OCI-LY7 (cell line): ENCODE data around the gene HMCN1. TPM values are rescaled to one million over a fixed set of nuclear protein-coding genes. Genes with fewer than 3 reads are reported as not detected.
"Not testable (repeated sequence)": the region's sequence is repeated elsewhere in the genome, so short reads cannot be mapped to it uniquely, and the experiment has no call there.

Source experiments
- BruUV-seq: library from RNA; stranded (reverse); fragments of 400-500 nt; replicated peaks from 2 replicates; lab custom pipeline; 2021; lab: Mats Ljungman, UMichigan
- CTCF ChIA-PET: fragments of 300-600 bp; sonication (Branson Sonifier 250); formaldehyde crosslinking; loops from one replicate; lab custom pipeline; 2022; ENCODE audit warnings: antibody characterized with exemption; ENCODE audit not compliant: unreplicated experiment; lab: Charles Lee
- POLR2A ChIA-PET: fragments of 300-600 bp; sonication (Branson Sonifier 250); formaldehyde crosslinking; loops from one replicate; lab custom pipeline; 2022; ENCODE audit warnings: antibody characterized with exemption; lab: Charles Lee
- DNase-seq: peaks from one replicate; pipeline ENCODE4 v3.0.0-alpha.2; 2015; ENCODE audit warnings: low spot score
- H2AFZ ChIP-seq: fragments of 200-600 bp; sonication (generic), shearing (Covaris generic); 2 replicates; pipeline ENCODE4 v1.6.1; 2014; ENCODE audit warnings: mild to moderate bottlenecking, antibody characterized with exemption, low read length, moderate library complexity
- H3K27ac ChIP-seq: fragments of 200-600 bp; sonication (generic); 2 replicates; pipeline ENCODE4 v1.5.1; 2014; ENCODE audit warnings: mixed run types, low read depth, mild to moderate bottlenecking, moderate library complexity, low read length, inconsistent platforms; ENCODE audit not compliant: poor library complexity, severe bottlenecking
- H3K36me3 ChIP-seq: fragments of 200-600 bp; sonication (generic); 2 replicates; pipeline ENCODE4 v1.6.1; 2014; ENCODE audit warnings: mild to moderate bottlenecking, antibody characterized with exemption, low read length, moderate library complexity, mixed read lengths; ENCODE audit not compliant: insufficient read depth
- H3K4me1 ChIP-seq: fragments of 200-600 bp; sonication (generic); 2 replicates; pipeline ENCODE4 v1.5.1; 2014; ENCODE audit warnings: mild to moderate bottlenecking, low read length; ENCODE audit not compliant: insufficient read depth, poor library complexity, severe bottlenecking
- H3K4me2 ChIP-seq: fragments of 200-600 bp; sonication (generic); 2 replicates; pipeline ENCODE4 v1.6.1; 2014; ENCODE audit warnings: mild to moderate bottlenecking, low read length
- H3K4me3 ChIP-seq: fragments of 200-600 bp; sonication (generic); 2 replicates; pipeline ENCODE4 v1.5.1; 2014; ENCODE audit warnings: mild to moderate bottlenecking, low read depth, low read length; ENCODE audit not compliant: poor library complexity, severe bottlenecking
- H3K79me2 ChIP-seq: fragments of 200-600 bp; sonication (generic); 2 replicates; pipeline ENCODE4 v1.6.1; 2016; ENCODE audit warnings: low read depth, mild to moderate bottlenecking, low read length, moderate library complexity, mixed read lengths; ENCODE audit not compliant: insufficient read depth
- H3K9me2 ChIP-seq: fragments of 200-600 bp; sonication (generic); 2 replicates; pipeline ENCODE4 v1.6.1; 2016; ENCODE audit warnings: mild to moderate bottlenecking, low read length, mixed read lengths; ENCODE audit not compliant: insufficient read depth
- H3K9me3 ChIP-seq: fragments of 200-600 bp; sonication (generic); 2 replicates; pipeline ENCODE4 v1.6.1; 2014; ENCODE audit warnings: mild to moderate bottlenecking, mixed run types, low read length, mixed read lengths
- H4K20me1 ChIP-seq: fragments of 200-600 bp; sonication (generic); 2 replicates; pipeline ENCODE4 v1.6.1; 2014; ENCODE audit warnings: mild to moderate bottlenecking, antibody characterized with exemption, low read length, moderate library complexity, mixed read lengths; ENCODE audit not compliant: insufficient read depth
- CTCF ChIP-seq: fragments of 200-600 bp; sonication (generic); conservative IDR thresholded peaks from 2 replicates; pipeline ENCODE4 v1.5.1; 2014; ENCODE audit warnings: mild to moderate bottlenecking, antibody characterized with exemption, low read length, moderate library complexity, mixed read lengths
- EZH2phosphoT487 ChIP-seq: fragments of 200-600 bp; sonication (generic); IDR thresholded peaks from 2 replicates; pipeline ENCODE4 v1.6.1; 2018; ENCODE audit warnings: low read depth, borderline replicate concordance, mild to moderate bottlenecking, mixed run types, antibody characterized with exemption, low read length, moderate library complexity, mixed read lengths
- intact Hi-C: fragments of 100-400 bp; cut with micrococcal nuclease; formaldehyde crosslinking; loops from one replicate; pipeline ENCODE4 v1.10.0; 2022; ENCODE audit not compliant: unreplicated experiment
- total RNA-seq, 2 experiments: library from RNA; depleted of rRNA in 1 of 2; stranded (reverse); fragments of >200 nt in 1 of 2; shearing (Covaris generic) in 1 of 2; gene quantifications; 2 replicates each; pipeline ENCODE4 v1.2.3, GENCODE V29; 2014 to 2022

Gene HMCN1
- total RNA-seq, 2 experiments from 2014 or later: 0.02 TPM; not detected in 1

- no peak overlapping the region for H3K27ac ChIP-seq
- no peak for TF ChIP-seq EZH2phosphoT487
- no peak for TF ChIP-seq CTCF
- H3K4me2 ChIP-seq: no peak overlapping the region
- H4K20me1 ChIP-seq: no peaks in the 10 kb centered on the region
- H3K36me3 ChIP-seq: no peaks in the 10 kb centered on the region
- no peaks in the 10 kb centered on the region for H3K4me1 ChIP-seq
- no peak overlapping the region for H2AFZ ChIP-seq
- no peaks in the 10 kb centered on the region for H3K79me2 ChIP-seq
- DNase-seq: no peak
- CTCF ChIA-PET: no interaction called here
- intact Hi-C loops: no loop called here
- POLR2A ChIA-PET: no interaction called here
- BruUV-seq: no TSS peak
- H3K9me2 ChIP-seq: no peaks in the 10 kb centered on the region
- no peaks in the 10 kb centered on the region for H3K9me3 ChIP-seq
- H3K4me3 ChIP-seq: no peak overlapping the region
Observed at GRCh38 chr1:185792040-185792439, 57.8 kb downstream of the HMCN1 start.

GRCh38 chr1:185794495-185794894 lies 60.3 kb downstream of the HMCN1 start:
- H3K27ac ChIP-seq, CTCF ChIA-PET, H2AFZ ChIP-seq, H4K20me1 ChIP-seq, H3K79me2 ChIP-seq, BruUV-seq, H3K36me3 ChIP-seq, H3K4me3 ChIP-seq, H3K9me2 ChIP-seq, intact Hi-C loops, H3K4me1 ChIP-seq, H3K9me3 ChIP-seq, DNase-seq, H3K4me2 ChIP-seq: not testable (repeated sequence)
- POLR2A ChIA-PET: interaction anchor here (0.6 to 0.7 kb wide), 4 partner anchors 103 to 372 kb away, joined by 3 to 6 read pairs (median 4); no protein-coding TSS in a partner anchor

- no peak overlapping the region for H3K27ac ChIP-seq
Observed at GRCh38 chr1:185795181-185795580, 61.0 kb downstream of the HMCN1 start.

More at GRCh38 chr1:185795181-185795580, 61.0 kb downstream of the HMCN1 start:
- H3K4me2 ChIP-seq: no peak overlapping the region
- H3K4me1 ChIP-seq: no peaks in the 10 kb centered on the region
- H3K79me2 ChIP-seq: no peaks in the 10 kb centered on the region
- TF ChIP-seq CTCF (no peak), EZH2phosphoT487 (no peak)
- H3K36me3 ChIP-seq: no peaks in the 10 kb centered on the region
- H3K9me3 ChIP-seq: 0 out of 2 replicates have a peak, but pooled peaks cover 9% of the 10 kb centered on the region
- intact Hi-C loops: no loop called here
- DNase-seq: no peak
- no peaks in the 10 kb centered on the region for H4K20me1 ChIP-seq
- H2AFZ ChIP-seq: no peak overlapping the region
- ChIA-PET POLR2A (no interaction called here), CTCF (no interaction called here)
- BruUV-seq: no TSS peak
- H3K4me3 ChIP-seq: no peak overlapping the region
- H3K9me2 ChIP-seq: no peaks in the 10 kb centered on the region
